Adrenal gland (tissue), 5 donors: Measurements from ENCODE around the gene PACSIN1.

Experiments
- POLR2A ChIP-seq, 2 donors: fragments of 450-650 bp; IDR thresholded peaks; one replicate each; pipeline ENCODE4 v1.6.1; 2017; ENCODE audit warnings: antibody characterized with exemption in 2 of 2, mild to moderate bottlenecking in 2 of 2, moderate library complexity in 1 of 2
- TF ChIP-seq, protein P1 (sequence below), 6 experiments: fragments of 450-650 bp in 4 of 6; fragments of 200-600 bp in 2 of 6; sonication (generic) in 1 of 6; IDR thresholded peaks; 1 replicate in 5 of 6; 2 replicates in 1 of 6; pipeline versions ENCODE4 v1.5.1 to v1.8.0; 2016 to 2021; ENCODE audit warnings: antibody characterized with exemption in 6 of 6, mild to moderate bottlenecking in 2 of 6, moderate library complexity in 1 of 6
- donor health status: DM: no; HTN: no; CAD: no.

DNA sequence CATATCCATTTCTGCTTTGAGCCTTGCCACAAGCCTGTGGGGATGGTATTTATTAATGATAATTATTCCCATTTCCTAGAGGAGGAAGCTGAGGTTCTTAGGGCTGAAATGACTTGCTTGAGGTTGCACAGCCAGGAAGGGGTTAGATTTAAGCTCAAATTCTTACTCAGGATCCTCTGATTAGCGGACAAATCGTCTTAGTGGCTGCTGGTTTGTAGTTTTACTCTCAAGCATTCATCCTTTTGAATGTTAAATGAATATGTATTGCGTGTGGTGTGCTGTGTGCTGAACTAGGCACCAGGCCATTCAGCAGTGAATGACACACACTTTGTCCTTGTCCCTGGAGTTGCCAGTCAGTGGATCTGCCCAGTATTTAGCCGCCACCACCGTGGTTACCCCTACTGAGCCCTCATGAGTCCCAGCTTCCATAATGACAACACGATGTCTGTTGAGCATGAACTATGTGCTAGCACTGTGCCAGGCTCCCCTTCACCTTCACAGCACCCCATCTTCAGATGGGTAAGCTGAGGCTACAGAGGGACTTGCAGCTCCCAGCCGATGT lies 10.0 kb downstream of the PACSIN1 start:
- TF ChIP-seq, protein P1, sequence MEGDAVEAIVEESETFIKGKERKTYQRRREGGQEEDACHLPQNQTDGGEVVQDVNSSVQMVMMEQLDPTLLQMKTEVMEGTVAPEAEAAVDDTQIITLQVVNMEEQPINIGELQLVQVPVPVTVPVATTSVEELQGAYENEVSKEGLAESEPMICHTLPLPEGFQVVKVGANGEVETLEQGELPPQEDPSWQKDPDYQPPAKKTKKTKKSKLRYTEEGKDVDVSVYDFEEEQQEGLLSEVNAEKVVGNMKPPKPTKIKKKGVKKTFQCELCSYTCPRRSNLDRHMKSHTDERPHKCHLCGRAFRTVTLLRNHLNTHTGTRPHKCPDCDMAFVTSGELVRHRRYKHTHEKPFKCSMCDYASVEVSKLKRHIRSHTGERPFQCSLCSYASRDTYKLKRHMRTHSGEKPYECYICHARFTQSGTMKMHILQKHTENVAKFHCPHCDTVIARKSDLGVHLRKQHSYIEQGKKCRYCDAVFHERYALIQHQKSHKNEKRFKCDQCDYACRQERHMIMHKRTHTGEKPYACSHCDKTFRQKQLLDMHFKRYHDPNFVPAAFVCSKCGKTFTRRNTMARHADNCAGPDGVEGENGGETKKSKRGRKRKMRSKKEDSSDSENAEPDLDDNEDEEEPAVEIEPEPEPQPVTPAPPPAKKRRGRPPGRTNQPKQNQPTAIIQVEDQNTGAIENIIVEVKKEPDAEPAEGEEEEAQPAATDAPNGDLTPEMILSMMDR (IDR thresholded peaks at IDR 0.05) = no peak
- no peak for TF ChIP-seq POLR2A (IDR thresholded peaks at IDR 0.05)
